DMS153 (cell line): ENCODE data around the gene P2RY13.

Source experiments
- DNase-seq: peaks from one replicate; lab custom pipeline; 2025; lab: John Stamatoyannopoulos, UW

Gene P2RY13

GRCh38 chr3:151320131-151320530 lies 9.2 kb downstream of the P2RY13 start:
- DNase-seq: no peak

DNA sequence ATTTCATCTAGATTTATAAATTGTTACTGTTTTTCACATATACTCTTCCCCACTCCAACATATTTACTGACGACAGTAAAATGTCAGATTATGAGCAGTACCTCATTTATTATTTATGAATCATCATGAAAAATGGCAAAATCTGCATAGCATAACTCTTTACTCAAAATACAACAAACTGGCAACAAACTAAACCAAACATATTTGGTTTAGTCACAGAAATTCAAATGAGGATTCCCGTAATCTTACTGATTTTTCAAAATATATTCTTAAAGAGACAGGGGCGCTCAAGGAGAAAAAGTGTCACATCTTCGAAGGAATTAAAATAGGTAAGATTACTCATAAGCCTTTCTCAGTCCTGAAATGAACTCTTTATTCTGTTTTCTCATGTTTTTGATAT lies 9.7 kb downstream of the P2RY13 start:
- DNase-seq: no peak

GRCh38 chr3:151318991-151319390 lies 10.4 kb downstream of the P2RY13 start:
- DNase-seq: no peak

GRCh38 chr3:151318313-151318712 lies 11.0 kb downstream of the P2RY13 start:
- no peak for DNase-seq

- DNase-seq: no peak
Observed at GRCh38 chr3:151316267-151316991, 12.9 kb downstream of the P2RY13 start, which contains the start of gene GPR87. TSS of gene GPR87 (minus strand) at chr3:151316820. CDS start at chr3:151300100, 16,720 bp downstream.

DNA sequence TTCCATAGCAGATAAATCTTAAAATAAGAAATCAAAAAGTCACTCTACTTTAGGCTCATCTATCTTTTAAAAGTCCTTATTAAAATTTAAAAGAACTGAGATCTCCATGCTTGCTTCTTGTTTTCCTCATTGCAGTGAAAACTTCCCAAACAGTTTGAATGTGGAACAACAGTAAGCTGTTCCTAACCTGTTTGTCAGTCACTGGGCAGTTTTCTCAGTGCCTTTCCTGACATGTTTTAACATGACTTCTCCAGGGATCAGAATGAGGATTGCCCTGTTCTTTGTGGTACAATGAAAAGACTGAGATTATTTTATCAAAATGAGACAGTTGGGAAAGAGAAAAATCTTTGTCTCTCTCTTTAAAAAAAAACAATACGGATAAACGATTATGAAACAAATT lies 13.5 kb downstream of the P2RY13 start:
- no peak for DNase-seq

GRCh38 chr3:151315136-151315535 lies 14.2 kb downstream of the P2RY13 start:
- DNase-seq: no peak

DNA sequence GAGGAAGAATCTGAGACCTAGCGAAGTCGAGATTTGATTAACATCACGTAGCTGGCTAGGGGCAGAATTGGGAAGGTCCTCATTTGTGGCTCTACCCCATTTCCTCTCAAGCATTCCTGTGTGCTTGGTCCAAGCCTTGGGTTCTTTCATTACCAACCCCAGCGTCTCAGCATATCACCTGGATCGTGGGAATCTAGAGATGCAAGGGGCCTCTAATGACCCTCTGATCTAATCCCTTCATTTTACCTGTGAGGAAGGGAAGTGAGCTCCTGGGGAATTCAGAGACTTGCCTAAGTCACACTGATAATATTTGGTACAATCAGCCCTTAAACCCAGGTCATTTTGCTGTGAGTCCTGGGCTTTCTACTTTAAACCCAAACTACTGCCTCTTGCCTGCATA lies 14.8 kb downstream of the P2RY13 start:
- DNase-seq: no peak

GRCh38 chr3:151314137-151314536 lies 15.2 kb downstream of the P2RY13 start:
- no peak for DNase-seq

DNA sequence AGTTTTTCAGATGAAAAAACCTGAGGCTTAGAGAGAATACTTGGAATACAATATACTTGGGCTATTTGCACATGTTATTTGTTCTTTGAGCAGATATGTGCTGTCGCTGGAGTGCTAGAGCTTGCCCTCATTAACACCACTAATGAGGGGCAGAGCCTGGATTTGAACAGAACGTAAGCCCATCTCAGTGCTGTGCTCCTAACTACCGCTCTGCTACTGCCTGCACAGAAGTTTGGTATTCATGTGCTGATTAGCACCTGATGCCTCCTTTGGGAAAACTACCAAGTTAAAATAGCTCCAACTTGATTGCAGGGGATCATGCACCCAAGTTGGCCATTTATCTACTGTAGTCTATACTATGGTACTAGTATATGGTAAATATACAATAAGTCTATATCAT lies 16.4 kb downstream of the P2RY13 start:
- DNase-seq: no peak

GRCh38 chr3:151309566-151309965 lies 19.8 kb downstream of the P2RY13 start:
- DNase-seq: no peak

DNA sequence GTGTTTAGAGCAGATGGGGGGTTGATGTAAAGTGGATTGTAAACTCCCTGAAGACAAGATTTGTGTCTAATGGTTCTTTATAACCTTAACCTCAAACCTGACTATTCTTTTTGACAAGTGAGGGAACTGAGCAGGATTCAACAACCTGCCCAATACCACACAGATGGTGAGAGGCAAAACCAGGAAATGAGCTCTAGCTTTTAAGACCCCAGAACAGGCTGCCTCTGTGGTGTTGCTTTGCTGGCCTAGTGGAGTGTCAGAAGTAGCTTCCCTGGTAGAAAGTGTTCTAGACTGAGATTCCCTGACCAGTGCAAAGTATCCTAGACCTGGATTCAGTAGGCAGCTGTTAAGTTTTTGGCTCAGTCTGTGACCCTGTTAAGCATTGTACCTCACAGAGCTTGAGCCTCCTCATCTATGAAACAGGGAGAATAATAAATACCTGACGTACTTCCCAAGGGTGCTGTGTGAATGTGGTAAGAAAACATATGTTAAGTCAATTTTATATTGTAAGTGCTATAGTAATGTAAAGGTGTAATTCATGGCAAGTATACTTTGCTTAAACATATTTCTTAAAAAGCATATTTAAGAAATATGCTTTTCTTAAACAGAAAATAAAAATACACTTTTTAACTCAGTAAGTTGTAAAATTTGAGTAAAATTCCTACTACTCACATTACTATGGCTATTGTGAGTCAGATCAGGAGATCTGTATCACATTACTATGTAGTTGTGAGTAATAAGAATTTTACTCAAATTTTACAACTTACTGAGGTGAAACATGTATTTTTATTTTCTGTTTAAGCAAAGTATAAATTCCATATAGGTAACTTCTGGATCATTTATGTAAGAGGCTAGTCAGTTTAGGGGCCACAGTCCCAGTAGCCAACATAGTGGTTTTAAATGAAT lies 21.5 kb downstream of the P2RY13 start:
- no peak for DNase-seq

GRCh38 chr3:151307131-151307530 lies 22.2 kb downstream of the P2RY13 start:
- no peak for DNase-seq

- DNase-seq: no peak
Observed at GRCh38 chr3:151306168-151306810, 23.1 kb downstream of the P2RY13 start.

DNA sequence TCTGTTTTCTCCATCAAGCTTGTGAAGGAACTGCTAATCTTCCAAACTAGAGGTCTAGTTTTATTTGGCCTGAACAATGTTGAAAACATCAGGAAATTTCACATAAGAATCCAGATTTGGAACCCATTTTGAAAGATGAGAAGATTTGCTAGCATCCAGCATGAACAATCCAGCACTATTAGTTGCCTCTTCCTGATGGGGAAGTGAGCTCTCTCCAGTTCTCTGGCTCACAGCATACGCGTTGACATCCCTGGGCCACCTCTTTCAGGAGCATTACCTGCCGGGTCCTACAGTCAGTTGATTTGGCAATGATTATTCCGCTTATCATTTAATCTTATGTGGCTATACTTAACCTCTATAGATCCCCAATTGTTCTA lies 23.6 kb downstream of the P2RY13 start:
- DNase-seq: no peak

GRCh38 chr3:151305060-151305774 lies 24.1 kb downstream of the P2RY13 start:
- DNase-seq: no peak

DNA sequence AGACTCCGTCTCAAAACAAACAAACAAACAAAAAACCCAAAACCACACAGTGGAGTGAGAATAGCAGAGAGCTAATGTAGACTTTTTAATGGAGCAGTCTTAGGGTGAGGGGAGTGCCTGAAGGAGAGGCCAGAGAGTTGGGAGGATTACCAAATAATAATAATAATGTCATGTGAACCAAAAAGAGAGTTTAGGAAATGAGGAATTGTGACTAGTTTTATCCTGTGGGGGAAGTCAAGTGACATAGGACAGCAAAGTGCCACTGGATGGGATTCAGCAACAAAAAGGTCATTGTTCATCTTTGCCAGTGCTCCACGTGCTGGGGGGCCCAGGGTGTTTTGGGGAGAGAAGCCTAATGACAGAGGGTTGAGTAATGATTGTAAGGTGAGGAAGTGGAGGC lies 25.6 kb downstream of the P2RY13 start:
- DNase-seq: no peak

GRCh38 chr3:151301787-151302186 lies 27.6 kb downstream of the P2RY13 start:
- DNase-seq: no peak

GRCh38 chr3:151300539-151300938 lies 28.8 kb downstream of the P2RY13 start:
- no peak for DNase-seq

DNA sequence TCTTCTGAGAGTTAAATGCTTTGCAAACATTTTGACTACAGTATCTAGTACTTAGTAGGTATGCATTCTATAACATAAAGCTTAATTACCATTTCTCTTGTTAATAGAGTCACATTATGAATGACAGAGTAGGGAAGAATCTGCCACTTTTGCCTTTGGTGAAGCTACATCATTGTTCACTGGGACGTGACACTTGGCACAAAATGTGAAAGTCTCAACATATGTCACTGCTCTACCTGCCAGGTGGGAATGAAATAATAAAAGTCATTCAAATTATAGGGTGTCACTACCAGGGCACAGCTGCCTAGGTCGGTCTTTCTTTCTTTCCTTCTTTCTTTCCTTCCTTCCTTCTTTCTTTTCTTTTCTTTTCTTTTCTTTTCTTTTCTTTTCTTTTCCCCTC lies 30.3 kb downstream of the P2RY13 start:
- DNase-seq: no peak

DNA sequence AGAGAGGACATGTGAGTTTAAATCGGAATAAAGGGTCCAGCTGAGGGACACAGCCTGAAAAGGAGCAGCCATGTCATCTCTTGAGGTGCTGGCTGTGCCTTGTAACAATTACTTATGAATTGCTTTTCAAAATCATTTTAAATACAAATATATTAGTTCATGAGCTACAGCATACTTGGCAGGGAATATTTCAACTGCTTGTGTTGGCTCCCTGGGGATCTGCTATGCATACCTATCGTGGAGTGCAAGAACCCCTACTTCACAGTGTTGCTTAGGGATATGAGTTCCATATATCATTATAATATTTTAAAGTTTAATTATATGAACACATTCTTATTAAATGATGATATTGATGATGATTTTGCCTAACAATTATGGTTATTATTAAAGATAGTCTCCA lies 31.9 kb downstream of the P2RY13 start:
- DNase-seq: no peak

DNA sequence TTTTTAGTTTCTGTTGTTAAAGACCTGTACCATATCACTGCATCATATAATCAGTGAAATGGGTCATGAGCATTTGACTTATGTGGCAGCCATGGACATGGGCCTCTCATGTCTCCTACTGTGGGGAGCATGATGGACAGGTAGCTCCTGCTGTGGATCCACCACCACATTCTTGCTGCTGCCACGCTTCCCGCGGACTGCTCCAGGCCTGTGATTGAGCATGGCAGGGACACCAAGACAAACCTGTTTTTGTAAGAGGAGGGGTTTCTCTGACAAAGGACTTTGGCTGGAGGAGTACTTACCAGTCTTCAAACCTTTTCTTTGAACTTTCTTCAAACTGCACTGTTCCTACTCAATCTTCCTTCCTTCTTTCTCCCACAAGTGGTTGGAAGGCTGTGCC lies 33.1 kb downstream of the P2RY13 start:
- DNase-seq: no peak
